ENCODE results near the gene LRRC4.

The LRRC4 gene

GRCh38 chr7:128040205-128040604, 9.0 kb upstream of the LRRC4 start:
- CTCF ChIA-PET: no interaction called here
- TF ChIP-seq ZNF384 (IDR thresholded peaks at IDR 0.05) (peak; percentile 31; the same call in 1 of the 2 replicates), SUZ12 (IDR thresholded peaks at IDR 0.05) (no peak), L3MBTL2 (conservative IDR thresholded peaks at IDR 0.05) (no peak), NFRKB (IDR thresholded peaks at IDR 0.05) (no peak)
- DNase-seq (ENCODE audit: extremely low spot score): no peak
- POLR2A ChIA-PET: interaction anchor here (0.7 kb wide), 1 partner anchor 10 kb away, joined by 3 read pairs; no protein-coding TSS in a partner anchor

DNA sequence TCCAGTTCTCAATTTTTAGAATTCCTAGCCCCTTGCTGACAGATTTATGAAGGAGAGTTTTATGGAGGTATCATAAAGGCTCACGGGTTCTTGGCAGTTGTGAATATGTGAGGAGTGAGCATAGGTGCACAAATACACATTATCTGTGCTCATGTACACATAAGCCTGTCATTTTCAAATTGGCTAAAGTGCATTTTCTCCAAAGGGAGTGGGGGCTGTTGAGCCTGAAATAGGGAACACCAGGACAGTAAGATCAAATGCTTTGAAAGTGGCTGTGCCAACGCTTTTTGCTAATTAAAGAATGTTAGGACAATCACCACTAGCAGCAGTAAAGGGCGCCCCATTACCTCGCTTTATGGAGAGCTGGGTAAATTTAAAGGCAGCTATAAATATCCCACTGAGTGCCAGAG, 8.3 kb upstream of the LRRC4 start:
- ChIA-PET POLR2A (no interaction called here), CTCF (no interaction called here)
- DNase-seq (ENCODE audit: extremely low spot score): no peak
- TF ChIP-seq ZNF384 (IDR thresholded peaks at IDR 0.05) (no peak), HDGF (IDR thresholded peaks at IDR 0.05; ENCODE audit: borderline replicate concordance) (no peak), CTBP1 (IDR thresholded peaks at IDR 0.05; ENCODE audit: borderline replicate concordance) (0 out of 2 replicates have a peak, but pooled peaks have one; percentile 18)
- TF ChIP-seq, protein P1, sequence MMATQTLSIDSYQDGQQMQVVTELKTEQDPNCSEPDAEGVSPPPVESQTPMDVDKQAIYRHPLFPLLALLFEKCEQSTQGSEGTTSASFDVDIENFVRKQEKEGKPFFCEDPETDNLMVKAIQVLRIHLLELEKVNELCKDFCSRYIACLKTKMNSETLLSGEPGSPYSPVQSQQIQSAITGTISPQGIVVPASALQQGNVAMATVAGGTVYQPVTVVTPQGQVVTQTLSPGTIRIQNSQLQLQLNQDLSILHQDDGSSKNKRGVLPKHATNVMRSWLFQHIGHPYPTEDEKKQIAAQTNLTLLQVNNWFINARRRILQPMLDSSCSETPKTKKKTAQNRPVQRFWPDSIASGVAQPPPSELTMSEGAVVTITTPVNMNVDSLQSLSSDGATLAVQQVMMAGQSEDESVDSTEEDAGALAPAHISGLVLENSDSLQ (IDR thresholded peaks at IDR 0.05): peak; percentile 88

DNA sequence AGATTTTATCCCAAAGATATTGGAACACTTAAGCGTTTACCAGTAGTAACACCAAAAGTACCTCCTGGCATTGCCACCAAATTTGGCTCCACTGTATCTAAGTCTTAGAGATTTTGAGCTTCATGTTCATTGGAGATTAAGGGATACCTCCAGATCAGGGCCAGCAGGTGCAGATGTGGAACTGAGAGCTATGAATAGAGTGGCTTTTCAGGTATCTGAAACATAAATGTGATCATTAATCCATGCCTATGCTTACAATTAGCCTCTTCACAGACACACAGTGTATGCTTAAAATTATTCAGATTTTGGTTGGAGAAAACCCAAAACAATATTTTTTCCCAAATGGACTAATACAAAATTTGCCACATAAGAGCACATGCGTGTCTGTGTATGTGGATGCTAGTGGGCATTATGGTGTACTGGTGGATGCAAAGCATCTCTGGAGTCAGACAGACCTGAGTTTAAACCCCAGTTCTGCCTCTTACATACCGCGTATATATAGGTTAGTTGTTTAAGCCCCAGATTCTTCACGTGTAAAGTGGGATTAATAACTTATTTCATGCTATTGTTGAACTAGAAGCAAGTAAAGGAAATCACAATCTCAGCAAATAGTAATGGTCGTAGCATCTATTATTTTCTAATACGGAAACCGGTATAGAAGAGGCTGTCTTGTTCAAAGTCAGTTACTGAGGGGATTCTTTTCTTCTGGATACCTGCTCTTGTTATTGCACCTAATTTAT, 6.8 kb upstream of the LRRC4 start:
- TF ChIP-seq FOXA1 (IDR thresholded peaks at IDR 0.05) (no peak), TARDBP (IDR thresholded peaks at IDR 0.05) (no peak), CTBP1 (IDR thresholded peaks at IDR 0.05; ENCODE audit: borderline replicate concordance) (no peak), FOXM1 (IDR thresholded peaks at IDR 0.05; ENCODE audit: borderline replicate concordance) (no peak), ARNT (IDR thresholded peaks at IDR 0.05) (no peak), FOXK2 (IDR thresholded peaks at IDR 0.05) (no peak), ZNF384 (IDR thresholded peaks at IDR 0.05) (no peak), HDGF (IDR thresholded peaks at IDR 0.05; ENCODE audit: borderline replicate concordance) (no peak), NFRKB (IDR thresholded peaks at IDR 0.05) (no peak), L3MBTL2 (conservative IDR thresholded peaks at IDR 0.05) (no peak), LEF1 (IDR thresholded peaks at IDR 0.05; ENCODE audit: borderline replicate concordance) (no peak), ELF4 (IDR thresholded peaks at IDR 0.05) (no peak), SP1 (IDR thresholded peaks at IDR 0.05) (no peak), BHLHE40 (IDR thresholded peaks at IDR 0.05; ENCODE audit: borderline replicate concordance) (no peak), SUZ12 (IDR thresholded peaks at IDR 0.05) (no peak)
- TF ChIP-seq, protein P1 (IDR thresholded peaks at IDR 0.05): no peak
- ChIA-PET POLR2A (no interaction called here), CTCF (interaction anchor here (0.7 kb wide), 1 partner anchor 167 kb away, joined by 3 read pairs; no protein-coding TSS in a partner anchor)
- no peak for DNase-seq (ENCODE audit: extremely low spot score)

DNA sequence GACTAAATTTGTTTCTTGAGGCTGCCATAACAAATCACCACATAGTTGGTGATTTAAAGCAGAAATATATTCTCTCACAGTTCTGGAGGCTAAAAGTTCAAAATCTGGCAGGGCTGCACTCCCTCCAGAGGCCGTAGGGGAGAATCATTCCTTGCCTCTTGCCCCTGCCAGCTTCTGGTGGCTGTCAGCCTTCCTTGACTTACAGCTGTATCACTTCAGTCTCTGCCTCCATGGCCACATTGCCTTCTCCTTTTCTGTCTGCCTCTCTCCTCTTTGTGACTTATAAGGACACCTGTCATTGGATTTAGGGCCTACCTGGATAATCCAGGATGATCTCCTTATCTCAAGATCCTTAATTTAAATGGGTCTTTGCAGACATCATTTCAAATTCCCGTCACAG, 5.8 kb upstream of the LRRC4 start:
- no peak for DNase-seq (ENCODE audit: extremely low spot score)
- CTCF ChIA-PET: interaction anchor here (0.7 kb wide), 1 partner anchor 166 kb away, joined by 3 read pairs; no protein-coding TSS in a partner anchor
- POLR2A ChIA-PET: no interaction called here
- TF ChIP-seq, protein P1 (IDR thresholded peaks at IDR 0.05): peak; percentile 68
- TF ChIP-seq CTBP1 (IDR thresholded peaks at IDR 0.05; ENCODE audit: borderline replicate concordance): no peak

DNA sequence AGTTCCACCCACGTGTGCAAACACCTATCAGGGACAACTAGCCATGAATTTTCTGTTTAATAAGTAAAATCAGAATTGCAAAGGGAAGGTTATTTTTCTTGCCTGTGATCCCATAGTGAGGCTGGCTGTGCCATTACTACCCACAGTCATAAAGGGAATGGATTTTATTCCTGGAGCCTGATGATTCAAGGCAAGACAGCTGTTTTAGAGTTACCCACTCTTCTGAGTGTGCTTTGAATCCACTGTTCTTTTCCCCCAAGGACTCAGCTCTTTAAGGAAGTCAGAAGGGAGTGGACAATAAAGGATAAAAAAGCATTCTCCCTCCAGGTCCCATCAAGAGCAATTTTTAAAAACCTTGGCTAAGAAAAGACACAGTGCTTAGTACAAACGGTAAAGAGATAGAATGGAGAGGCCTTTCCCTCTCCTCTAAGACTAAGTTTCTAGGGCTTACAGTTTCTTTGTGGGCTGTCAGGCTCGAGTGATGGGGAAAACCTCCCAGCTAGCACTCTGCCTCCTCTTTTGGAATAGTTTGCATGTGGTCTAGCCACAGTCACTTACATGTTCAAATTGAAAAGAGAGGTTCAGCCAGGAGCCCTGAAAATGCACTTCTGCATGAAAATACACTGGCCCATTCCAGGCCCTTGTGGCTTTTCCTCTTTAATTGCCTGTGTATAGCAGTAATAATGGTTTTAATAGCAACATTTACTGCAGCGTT, 5.1 kb upstream of the LRRC4 start:
- no peak for TF ChIP-seq HDGF (IDR thresholded peaks at IDR 0.05; ENCODE audit: borderline replicate concordance)
- no peak for TF ChIP-seq BHLHE40 (IDR thresholded peaks at IDR 0.05; ENCODE audit: borderline replicate concordance)
- TF ChIP-seq LEF1 (IDR thresholded peaks at IDR 0.05; ENCODE audit: borderline replicate concordance): no peak
- TF ChIP-seq FOXM1 (IDR thresholded peaks at IDR 0.05; ENCODE audit: borderline replicate concordance): no peak
- no peak for TF ChIP-seq TARDBP (IDR thresholded peaks at IDR 0.05)
- no peak for TF ChIP-seq FOXK2 (IDR thresholded peaks at IDR 0.05)
- TF ChIP-seq SP1 (IDR thresholded peaks at IDR 0.05): no peak
- DNase-seq (ENCODE audit: extremely low spot score): no peak
- CTCF ChIA-PET: interaction anchor here (0.7 to 1.3 kb wide), 4 partner anchors 10 to 173 kb away, joined by 3 to 6 read pairs (median 4); no protein-coding TSS in a partner anchor
- POLR2A ChIA-PET: no interaction called here

GRCh38 chr7:128035712-128036111, 4.5 kb upstream of the LRRC4 start:
- POLR2A ChIA-PET: interaction anchor here (1.5 kb wide), 1 partner anchor 174 kb away, joined by 3 read pairs; no protein-coding TSS in a partner anchor
- TF ChIP-seq CTBP1 (IDR thresholded peaks at IDR 0.05; ENCODE audit: borderline replicate concordance) (no peak), LEF1 (IDR thresholded peaks at IDR 0.05; ENCODE audit: borderline replicate concordance) (no peak), SUZ12 (IDR thresholded peaks at IDR 0.05) (no peak), TARDBP (IDR thresholded peaks at IDR 0.05) (no peak), SP1 (IDR thresholded peaks at IDR 0.05) (no peak), ARNT (IDR thresholded peaks at IDR 0.05) (no peak), FOXK2 (IDR thresholded peaks at IDR 0.05) (no peak), ZNF384 (IDR thresholded peaks at IDR 0.05) (no peak), FOXA1 (IDR thresholded peaks at IDR 0.05) (no peak)
- TF ChIP-seq, protein P1 (IDR thresholded peaks at IDR 0.05): no peak
- CTCF ChIA-PET: interaction anchor here (0.9 to 1.3 kb wide), 4 partner anchors 11 to 173 kb away, joined by 3 to 6 read pairs (median 4); no protein-coding TSS in a partner anchor
- DNase-seq (ENCODE audit: extremely low spot score): peak; percentile 54
